Uterus (tissue), 4 donors: ENCODE results near the gene MAIP1. TPM values are rescaled to one million over a fixed set of nuclear protein-coding genes. Genes with fewer than 3 reads are reported as not detected.

Source experiments
- DNase-seq, 2 donors: peaks; one replicate each; pipeline ENCODE4 v3.0.0-alpha.2; 2019 to 2020
- H3K27ac ChIP-seq, 2 donors: fragments of 200-600 bp; sonication (generic); 1 replicate in 1 of 2; 2 replicates in 1 of 2; pipeline ENCODE4 v1.5.1; 2016 to 2018
- H3K27me3 ChIP-seq, 2 donors: fragments of 200-600 bp; sonication (generic); one replicate each; pipeline ENCODE4 v1.5.1; 2018 to 2019; ENCODE audit warnings: control low read depth in 1 of 2
- H3K36me3 ChIP-seq, 2 donors: fragments of 200-600 bp; sonication (generic); one replicate each; pipeline ENCODE4 v1.5.1; 2019; ENCODE audit warnings: control low read depth in 1 of 2
- H3K4me1 ChIP-seq, 2 donors: fragments of 200-600 bp; sonication (generic); one replicate each; pipeline ENCODE4 v1.5.1; 2018 to 2019; ENCODE audit warnings: control low read depth in 1 of 2
- H3K4me3 ChIP-seq, 2 donors: fragments of 200-600 bp; sonication (generic); 1 replicate in 1 of 2; 2 replicates in 1 of 2; pipeline ENCODE4 v1.5.1; 2018 to 2019; ENCODE audit warnings: mild to moderate bottlenecking in 1 of 2
- H3K9me3 ChIP-seq, 2 donors: fragments of 200-600 bp; sonication (generic); one replicate each; pipeline ENCODE4 v1.5.1; 2019; ENCODE audit warnings: control low read depth in 1 of 2
- CTCF ChIP-seq, 4 experiments: fragments of 200-600 bp in 2 of 4; fragments of 450-650 bp in 2 of 4; sonication (generic) in 2 of 4; IDR thresholded peaks; one replicate each; pipeline ENCODE4 v1.5.1; 2016 to 2019; ENCODE audit warnings: antibody characterized with exemption in 4 of 4, mild to moderate bottlenecking in 2 of 4, moderate library complexity in 1 of 4
- POLR2A ChIP-seq, 2 donors: fragments of 450-650 bp; IDR thresholded peaks; one replicate each; pipeline ENCODE4 v1.6.1; 2016; ENCODE audit warnings: antibody characterized with exemption in 2 of 2, mild to moderate bottlenecking in 1 of 2, moderate library complexity in 1 of 2
- intact Hi-C: fragments of 100-400 bp; cut with DNase I; formaldehyde crosslinking; loops from one replicate; pipeline ENCODE4 v1.15.1; 2023; ENCODE audit warnings: low total_unique reads
- total RNA-seq, 4 donors: library from RNA; depleted of rRNA in 3 of 4; stranded (reverse); fragments of >200 nt in 3 of 4; gene quantifications; one replicate each; pipeline versions ENCODE4 v1.1.0 to v1.2.4, GENCODE V29; 2014 to 2023
- donor health status: DM: yes; HTN: yes; CAD: no.

MAIP1 gene
- total RNA-seq, 4 donors from 2014 or later = 14.9 to 44.1 (median 16.4) TPM

GRCh38 chr2:199992296-199992695 lies 36.9 kb downstream of the MAIP1 start:
- no peak for DNase-seq
- no peak overlapping the region for H3K4me3 ChIP-seq
- TF ChIP-seq POLR2A (IDR thresholded peaks at IDR 0.05) = no peak
- no peak for TF ChIP-seq CTCF (IDR thresholded peaks at IDR 0.05)
- H3K9me3 ChIP-seq = no peaks in the 10 kb centered on the region
- H3K4me1 ChIP-seq = no peaks in the 10 kb centered on the region
- intact Hi-C loops = no loop called here
- no peaks in the 10 kb centered on the region for H3K27me3 ChIP-seq
- no peak overlapping the region for H3K27ac ChIP-seq
- H3K36me3 ChIP-seq = no peaks in the 10 kb centered on the region

- Histone ChIP-seq H3K27me3 (no peaks in the 10 kb centered on the region), H3K27ac (no peak overlapping the region), H3K36me3 (no peaks in the 10 kb centered on the region), H3K4me1 (no peaks in the 10 kb centered on the region), H3K4me3 (no peak overlapping the region), H3K9me3 (no peaks in the 10 kb centered on the region)
- DNase-seq = no peak
- intact Hi-C loops = no loop called here
- TF ChIP-seq POLR2A (IDR thresholded peaks at IDR 0.05) (no peak), CTCF (IDR thresholded peaks at IDR 0.05) (no peak)
Observed at GRCh38 chr2:199994371-199994770, 39.0 kb downstream of the MAIP1 start.

GRCh38 chr2:199994896-199995295 lies 39.5 kb downstream of the MAIP1 start:
- H3K36me3 ChIP-seq = no peaks in the 10 kb centered on the region
- no peaks in the 10 kb centered on the region for H3K9me3 ChIP-seq
- no peak for DNase-seq
- TF ChIP-seq POLR2A (IDR thresholded peaks at IDR 0.05) = no peak
- no peak for TF ChIP-seq CTCF (IDR thresholded peaks at IDR 0.05)
- intact Hi-C loops = no loop called here
- H3K4me3 ChIP-seq = no peak overlapping the region
- H3K4me1 ChIP-seq = no peaks in the 10 kb centered on the region
- H3K27ac ChIP-seq = no peak overlapping the region
- H3K27me3 ChIP-seq = no peaks in the 10 kb centered on the region

- no peaks in the 10 kb centered on the region for H3K4me1 ChIP-seq
- DNase-seq = no peak
- no peak overlapping the region for H3K27ac ChIP-seq
- H3K9me3 ChIP-seq = no peaks in the 10 kb centered on the region
- H3K36me3 ChIP-seq = no peaks in the 10 kb centered on the region
- no peaks in the 10 kb centered on the region for H3K27me3 ChIP-seq
- intact Hi-C loops = no loop called here
- no peak for TF ChIP-seq POLR2A (IDR thresholded peaks at IDR 0.05)
- H3K4me3 ChIP-seq = no peak overlapping the region
Observed at GRCh38 chr2:199997296-199997695, 41.9 kb downstream of the MAIP1 start.

- Histone ChIP-seq H3K9me3 (no peaks in the 10 kb centered on the region), H3K27me3 (no peaks in the 10 kb centered on the region), H3K27ac (no peak overlapping the region), H3K4me3 (no peak overlapping the region), H3K36me3 (no peaks in the 10 kb centered on the region), H3K4me1 (no peaks in the 10 kb centered on the region)
- DNase-seq = no peak
- no peak for TF ChIP-seq POLR2A (IDR thresholded peaks at IDR 0.05)
- TF ChIP-seq CTCF (IDR thresholded peaks at IDR 0.05) = no peak
- intact Hi-C loops = no loop called here
Observed at GRCh38 chr2:199999166-199999565, 43.8 kb downstream of the MAIP1 start.
